Urothelium cell line (cell line): ENCODE results near the gene POU6F2.

Experiments
- DNase-seq: peaks from one replicate; pipeline ENCODE4 v3.0.0; 2011; ENCODE audit warnings: low spot score, mixed read lengths
- FAIRE-seq: peaks from 2 replicates; lab custom pipeline; 2011; peaks lifted over from hg19 to GRCh38; lab: Jason Lieb, UNC

POU6F2 gene

DNA sequence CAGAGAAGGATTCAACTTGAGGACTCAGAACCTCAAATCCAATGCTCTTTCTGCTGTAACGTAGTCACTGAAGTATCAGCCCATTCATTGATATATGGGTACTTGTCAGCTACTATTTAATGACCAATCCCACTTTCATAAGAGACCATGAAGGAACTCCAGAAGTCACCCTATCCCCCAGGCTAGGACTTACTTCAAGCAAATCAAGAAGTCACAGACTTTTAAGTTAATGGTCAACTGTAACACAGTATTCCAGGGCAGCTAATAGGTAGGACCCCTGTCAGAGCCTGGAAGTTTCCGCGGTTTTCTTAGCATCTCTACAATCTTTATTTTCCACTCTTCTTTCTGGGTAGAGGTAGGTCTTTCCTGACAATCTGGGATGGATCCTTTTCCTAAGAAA lies 269.9 kb downstream of the POU6F2 start:
- FAIRE-seq (no peak), DNase-seq (no peak)

DNA sequence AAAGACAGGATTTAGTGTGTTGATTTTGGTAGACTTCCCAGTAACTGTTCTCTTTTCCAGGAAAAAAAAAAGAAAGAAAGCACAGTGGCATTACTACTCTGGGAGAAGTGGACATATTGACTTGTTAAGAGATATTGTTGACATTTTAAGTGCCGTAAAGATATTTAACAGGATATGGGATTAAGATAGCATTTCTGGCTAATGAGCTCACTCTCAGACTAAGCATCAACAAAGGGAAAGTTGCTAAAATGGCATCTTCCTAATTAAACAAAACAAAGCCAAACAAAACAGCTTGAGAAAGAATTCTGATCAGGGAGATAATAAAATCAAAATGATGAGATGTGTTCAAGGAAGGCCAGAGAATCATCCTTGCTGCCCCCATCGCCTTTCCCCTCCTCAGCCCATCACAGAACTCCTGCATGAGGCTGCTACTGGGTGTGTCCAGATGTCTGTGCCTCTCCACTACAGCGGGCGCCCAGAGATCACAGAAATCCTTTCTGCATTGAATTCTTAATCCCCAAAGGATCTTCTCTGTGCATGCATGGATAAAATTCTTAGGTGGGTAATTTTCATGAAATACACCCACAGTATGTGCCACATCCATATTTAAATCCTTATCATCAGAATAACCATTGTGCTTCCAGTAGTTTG lies 270.5 kb downstream of the POU6F2 start:
- DNase-seq = no peak
- peak; percentile 9 for FAIRE-seq

DNA sequence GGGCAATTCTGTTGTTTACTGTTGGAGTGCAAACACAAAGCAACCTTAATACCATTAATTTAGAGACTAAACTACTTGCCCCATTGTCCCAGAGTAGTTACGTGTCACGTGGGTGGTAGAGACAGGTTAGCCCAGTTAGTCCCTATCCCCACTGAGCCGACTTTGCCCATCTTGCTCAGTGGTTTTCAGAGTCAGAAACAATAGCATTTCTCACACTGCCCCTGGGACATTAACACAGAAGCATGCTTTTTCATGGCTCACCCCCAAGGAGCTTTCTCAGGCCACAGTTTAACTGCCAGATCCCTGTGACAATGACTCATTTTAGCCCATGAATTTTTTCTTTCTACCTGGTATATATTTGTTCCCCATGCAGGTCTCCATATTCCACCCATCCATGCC lies 271.0 kb downstream of the POU6F2 start:
- peak; percentile 16 for DNase-seq
- no peak for FAIRE-seq

DNA sequence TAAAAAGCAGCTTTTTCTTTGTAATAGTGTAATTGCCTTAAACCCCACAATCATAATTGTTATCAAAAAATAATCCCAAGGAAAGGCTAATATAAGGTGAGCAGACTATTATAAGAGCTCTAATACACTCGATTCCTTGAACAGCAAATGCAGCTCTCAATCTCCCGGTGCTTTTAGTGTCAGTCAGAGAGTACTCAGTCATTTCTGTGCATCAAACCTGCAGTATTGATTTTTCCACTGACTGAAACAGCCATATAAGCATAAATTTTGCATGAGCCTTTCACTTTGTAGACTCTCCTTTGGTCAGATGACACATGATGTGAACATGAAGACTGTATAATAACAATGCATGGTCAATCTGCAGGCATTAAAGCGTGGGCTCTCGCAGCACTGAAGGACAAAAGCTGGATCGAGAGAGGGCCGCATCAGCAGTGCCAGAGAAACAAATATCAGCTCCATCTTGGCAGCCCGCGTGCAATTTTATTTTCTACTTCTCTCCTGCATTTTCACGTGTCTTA lies 272.0 kb downstream of the POU6F2 start:
- FAIRE-seq (no peak), DNase-seq (no peak)

DNA sequence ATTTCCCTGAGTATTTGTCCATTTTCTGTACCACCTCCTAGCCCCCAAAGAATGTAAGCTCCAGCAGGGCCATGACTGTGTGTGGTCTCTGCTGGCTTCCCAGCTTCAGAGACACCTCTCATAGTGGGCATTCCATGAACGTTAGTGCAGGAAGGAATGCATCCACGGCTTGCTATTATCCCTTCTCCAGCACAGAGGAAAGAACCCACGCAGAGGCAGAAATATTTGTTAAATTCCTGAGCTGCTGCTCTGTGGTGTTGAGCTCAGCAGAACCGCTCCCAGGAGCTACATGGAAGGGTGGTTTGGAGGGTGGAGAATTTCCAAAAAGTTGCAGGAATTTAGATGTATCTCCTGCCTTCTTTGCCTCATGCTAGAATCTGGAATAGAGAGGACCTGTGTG lies 275.2 kb downstream of the POU6F2 start:
- DNase-seq = peak; percentile 26
- FAIRE-seq = no peak

DNA sequence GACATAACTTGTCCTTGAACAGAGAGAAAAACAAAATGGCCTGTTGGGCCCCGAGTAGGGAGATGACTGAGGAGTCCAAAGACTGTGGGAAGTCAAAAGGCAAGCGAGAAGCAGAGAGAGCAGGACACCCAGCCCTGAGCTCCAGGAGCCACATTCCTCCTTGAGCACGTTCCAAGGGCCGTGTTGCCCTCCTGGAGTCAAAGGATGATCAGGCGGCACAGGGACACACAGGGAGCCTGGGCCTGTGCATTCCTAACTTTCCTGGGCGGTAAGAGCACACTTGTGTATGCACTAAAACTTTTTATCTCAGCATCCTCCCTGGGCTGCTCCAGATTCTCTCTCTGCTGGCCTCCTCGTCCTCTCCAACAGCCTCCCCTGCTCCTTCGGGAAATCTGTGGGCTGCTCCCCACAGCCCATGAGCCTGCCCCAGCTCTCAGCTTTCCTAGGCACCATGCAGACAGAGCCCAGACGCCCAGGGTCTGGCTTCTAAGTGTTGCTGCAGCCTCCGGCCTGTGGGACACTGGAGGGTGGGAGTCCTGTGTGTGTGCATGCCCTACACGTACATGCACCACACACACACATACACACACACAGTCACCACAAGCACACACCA lies 281.8 kb downstream of the POU6F2 start:
- FAIRE-seq = no peak
- DNase-seq = no peak

DNA sequence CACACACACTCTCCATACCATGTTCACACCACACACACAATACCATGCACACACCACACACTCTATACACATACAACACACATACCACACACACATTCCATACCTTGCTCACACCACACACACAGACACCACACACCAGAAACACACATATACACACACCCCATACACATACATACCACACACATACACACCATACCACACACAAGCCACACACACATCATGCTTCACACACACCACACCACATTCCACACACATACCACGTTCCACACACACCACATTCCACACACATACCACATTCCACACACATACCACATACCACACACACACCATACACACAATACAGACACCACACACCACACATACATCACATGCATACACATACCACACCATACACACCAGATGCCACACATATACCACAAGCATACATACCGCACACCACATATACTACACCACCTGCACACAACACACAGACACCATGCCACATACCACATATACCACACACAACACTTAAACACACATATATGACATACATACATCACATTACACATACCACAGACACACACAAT lies 282.7 kb downstream of the POU6F2 start:
- FAIRE-seq (no peak), DNase-seq (no peak)

DNA sequence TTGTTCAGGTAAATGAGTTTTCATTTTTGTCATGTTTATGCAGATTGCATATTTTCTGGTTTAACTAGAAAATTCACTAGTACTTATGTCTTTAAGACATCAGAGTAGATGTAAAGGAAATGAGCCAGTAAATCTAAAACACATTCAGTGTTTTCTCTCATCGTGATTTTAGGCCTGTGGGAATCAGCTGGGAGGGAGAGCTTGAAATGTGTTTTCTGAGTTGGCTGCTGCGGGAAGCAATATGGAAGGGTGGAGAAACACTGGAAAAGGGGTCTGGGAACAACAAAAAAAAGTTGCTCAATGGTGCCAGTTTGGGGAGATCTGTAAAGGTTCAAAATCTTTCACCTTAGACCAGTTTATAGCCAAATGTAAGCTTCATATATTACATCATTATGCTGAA lies 284.1 kb downstream of the POU6F2 start:
- FAIRE-seq (no peak), DNase-seq (no peak)

DNA sequence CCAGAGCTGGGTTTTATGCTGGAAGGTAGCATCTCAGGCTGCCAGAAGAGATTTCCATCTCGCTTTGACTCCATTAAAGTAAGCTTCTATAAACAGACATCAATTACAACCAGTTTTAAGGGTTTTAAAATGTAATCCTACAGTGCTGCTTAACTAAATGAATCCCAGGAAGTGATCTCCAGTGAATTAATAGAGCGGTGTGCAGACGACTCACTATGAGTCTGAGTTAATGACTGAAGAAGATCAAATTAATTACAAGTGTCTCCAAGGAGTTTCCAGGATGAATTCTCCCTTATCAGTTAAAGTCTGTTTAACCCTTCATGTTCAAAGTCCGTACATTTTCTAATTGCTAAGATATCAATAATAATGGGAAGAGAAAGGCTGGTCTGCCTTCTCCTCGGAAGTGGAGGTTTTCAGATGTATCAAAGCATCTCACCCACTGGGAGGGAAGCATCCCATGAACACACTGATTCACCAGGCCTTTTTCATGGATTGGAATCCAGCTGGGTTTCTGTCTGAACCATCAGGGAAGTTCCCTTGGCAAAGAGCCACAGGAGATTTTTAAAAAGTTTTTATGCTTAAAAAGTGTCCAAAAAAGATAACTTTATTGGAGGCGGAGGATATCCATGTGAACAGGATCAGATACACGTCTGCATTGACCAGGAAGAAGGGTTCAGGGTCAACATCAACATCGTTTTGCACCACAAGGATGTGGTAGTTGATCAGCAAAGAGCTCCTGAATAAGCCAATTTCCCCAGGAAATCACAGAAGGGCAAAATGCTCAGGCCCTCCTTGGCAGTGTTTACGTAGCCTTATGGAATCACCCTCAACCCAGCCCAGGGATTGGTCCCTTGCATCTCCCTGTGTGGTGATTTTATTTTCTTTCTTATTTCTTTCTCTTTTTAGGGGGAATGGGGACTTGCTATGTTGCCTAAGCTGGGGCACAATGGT lies 288.2 kb downstream of the POU6F2 start:
- no peak for DNase-seq

DNA sequence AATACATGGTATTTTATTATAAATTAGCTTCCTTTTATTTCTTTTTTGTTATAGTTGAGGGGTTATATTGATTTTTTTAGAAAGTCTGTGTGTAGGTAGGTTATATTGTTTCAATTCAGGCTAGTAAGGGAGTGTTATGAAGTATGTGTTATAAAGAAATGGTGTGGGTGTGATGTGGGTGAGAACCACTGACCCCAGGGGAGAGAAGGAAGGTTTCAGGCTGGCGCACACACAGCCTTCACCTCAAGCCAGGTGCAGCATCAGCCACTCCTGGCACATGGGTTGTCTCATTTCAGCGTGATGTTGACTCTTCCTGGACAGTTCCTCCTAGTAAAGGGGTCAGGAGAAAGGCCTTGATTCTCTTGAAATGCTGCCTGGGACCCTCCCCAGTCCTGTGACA lies 291.3 kb downstream of the POU6F2 start:
- no peak for FAIRE-seq
- DNase-seq = no peak

More for the DNA sequence above, 288.2 kb downstream of the POU6F2 start:
- no peak for FAIRE-seq

DNA sequence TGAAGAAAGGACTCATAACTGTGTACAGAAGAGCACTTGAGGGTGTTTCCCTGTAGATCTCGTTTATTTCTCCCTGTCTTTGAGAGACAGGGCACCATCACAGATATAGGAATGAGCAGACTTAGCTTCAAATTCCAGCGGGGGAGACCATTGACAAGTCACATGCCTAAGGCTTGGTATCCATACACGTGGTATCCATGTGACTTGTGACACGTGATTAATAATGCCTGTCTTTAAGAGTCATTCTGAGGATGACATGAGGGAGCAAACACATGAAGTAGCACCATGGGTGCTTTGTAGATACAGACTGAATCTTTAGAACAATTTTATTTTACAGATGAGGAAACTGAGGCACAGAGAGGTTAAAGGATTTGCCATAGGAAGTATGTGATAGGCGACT lies 292.3 kb downstream of the POU6F2 start:
- no peak for FAIRE-seq

DNA sequence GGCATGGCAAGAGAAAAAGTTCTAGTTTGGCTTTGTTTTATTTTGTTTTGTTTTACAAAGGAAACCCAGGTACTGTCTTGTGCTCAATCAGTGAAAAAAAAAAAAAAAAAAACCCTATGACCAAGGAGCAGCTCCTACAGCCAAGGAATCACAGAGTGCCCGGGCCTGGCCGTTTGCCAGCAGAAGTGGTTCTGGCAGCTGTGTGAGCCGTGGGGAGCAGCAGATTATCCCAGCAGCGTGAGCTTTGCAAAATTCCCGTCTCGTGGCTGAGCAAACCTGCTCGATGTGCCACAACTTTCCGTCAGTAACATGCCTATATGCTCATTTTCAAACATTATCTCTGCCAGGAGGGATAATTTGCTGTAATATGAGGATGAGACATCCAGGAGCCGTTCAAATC lies 293.7 kb downstream of the POU6F2 start:
- peak; percentile 70 for DNase-seq

More for the DNA sequence above, 292.3 kb downstream of the POU6F2 start:
- DNase-seq = no peak

DNA sequence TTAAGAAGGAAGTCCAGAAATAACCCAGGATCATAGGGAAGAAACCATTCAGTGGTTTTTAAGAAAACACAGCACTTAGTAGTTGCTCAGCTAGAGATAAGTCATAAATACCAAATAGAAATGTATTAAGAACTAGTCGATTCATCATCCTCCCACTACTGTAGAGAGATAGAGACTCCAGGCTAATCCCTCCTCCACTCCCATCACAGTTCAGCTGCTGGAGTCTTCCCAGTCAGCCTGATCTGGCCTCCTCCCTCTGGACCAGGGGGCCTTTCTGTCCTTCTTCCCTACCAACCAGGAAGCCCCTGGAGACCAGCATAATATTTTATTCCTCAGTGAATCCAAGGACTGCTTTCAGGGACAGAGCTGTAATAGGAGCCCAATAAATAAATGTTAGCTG lies 294.4 kb downstream of the POU6F2 start:
- no peak for FAIRE-seq

More for the DNA sequence above, 293.7 kb downstream of the POU6F2 start:
- no peak for FAIRE-seq

DNA sequence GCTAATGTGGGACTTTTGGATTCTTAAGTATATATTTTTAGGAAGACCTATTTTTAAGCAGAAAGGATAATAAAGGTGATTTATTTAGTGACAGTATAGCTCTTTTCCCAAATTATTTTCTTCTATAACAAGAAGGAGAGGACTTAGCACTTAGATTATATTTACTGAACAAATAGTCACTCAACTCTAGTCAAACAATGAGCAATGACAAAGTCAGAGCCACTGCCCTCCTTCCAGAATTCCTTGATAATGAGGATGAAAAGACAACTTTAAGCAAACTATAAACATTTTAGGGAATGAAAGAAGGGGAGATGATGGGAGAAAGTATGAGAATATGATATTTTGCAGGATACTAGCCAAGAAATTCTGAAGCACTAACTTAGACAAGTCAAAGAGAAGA lies 295.0 kb downstream of the POU6F2 start:
- DNase-seq (no peak), FAIRE-seq (no peak)

More for the DNA sequence above, 294.4 kb downstream of the POU6F2 start:
- DNase-seq = no peak

DNA sequence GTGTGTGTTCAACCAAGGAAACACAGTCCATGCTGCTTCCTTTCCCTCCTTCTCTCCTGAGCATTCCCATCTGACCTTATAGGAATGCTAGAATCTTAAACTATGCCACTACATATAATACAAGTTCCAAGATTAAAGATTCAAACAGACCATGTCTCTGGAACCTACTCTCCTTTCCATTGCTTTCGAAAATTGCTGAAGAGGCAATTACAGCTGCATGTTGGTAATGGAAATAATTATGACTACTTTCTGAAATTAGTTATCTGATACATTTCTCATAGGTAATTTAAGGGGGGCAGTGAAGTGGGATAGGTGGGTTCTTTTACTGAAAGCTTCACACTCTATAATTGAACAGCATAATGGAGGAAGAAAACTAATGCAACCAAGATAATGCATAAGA lies 302.6 kb downstream of the POU6F2 start:
- DNase-seq = no peak
- FAIRE-seq = no peak

DNA sequence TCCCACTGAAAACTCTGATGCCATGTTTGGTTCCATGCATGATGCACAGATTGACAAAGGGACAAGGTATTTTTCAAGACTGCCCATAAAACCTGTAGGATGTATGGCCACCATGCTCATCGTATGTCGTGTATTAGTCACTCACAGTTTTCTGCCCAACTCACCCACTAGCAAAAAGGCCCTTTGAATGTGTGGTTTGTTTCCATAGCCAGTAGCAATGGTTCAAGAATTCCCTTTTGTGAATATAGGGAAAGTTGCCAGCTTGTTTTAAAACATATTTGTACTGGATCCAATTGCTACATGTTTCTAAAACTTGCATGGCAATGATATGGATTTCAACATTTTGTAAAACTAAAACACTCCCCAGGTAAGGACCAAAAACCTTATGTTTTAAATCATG lies 307.5 kb downstream of the POU6F2 start:
- FAIRE-seq (no peak), DNase-seq (no peak)

DNA sequence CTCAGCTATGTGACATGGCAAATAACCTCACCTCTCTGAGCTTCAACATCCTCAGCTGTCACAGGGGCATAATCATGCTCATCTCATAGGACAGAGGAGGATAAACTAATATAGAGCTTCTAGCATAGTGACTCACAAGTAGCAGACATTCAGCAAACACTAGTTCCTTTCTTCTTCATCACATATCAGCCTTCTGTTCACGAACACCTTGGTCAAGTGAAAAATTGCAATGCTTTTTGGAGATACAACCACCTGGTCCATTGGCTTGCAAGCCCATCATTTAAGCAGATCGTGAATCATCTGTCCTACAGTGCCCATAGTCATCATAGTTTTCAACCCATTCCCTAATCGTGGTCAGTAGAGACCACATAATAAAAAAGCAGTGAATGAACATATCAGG lies 310.6 kb downstream of the POU6F2 start:
- no peak for DNase-seq
- FAIRE-seq = no peak

DNA sequence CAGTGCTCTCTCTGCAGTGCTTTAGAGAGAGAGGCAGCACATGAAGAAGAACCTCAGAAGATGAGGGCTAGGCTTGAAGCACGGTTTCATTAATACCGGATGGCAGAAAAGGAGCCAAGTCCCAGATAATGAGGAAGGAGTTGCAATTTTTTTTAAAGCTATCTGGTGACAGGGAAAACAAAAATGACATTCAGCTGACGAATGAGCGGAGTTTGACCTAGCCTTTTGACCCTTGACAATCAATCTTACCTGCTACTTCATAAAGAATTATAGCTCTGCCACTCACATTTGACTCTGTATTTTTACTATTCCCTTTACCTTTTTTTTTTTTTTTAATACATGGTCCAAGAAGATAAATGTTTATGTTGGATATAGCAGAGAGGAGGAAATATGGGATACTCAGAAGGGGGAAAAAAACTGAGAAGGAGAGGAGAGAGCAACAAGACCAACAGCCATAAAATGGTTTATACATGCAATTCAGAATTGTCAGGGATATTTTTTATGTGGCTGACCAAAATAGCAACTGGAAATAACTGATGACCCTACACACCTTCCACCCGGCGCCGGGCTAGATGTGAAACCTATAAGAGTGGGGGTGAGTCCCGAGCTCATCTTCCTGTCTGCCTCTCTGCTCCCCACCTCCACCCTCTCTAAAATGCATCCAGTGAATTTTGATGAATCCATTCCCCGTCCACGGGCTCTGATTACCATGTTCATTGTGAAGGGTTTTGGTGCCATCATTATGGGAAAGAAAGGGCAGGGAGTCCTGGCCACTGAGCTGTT lies 314.1 kb downstream of the POU6F2 start:
- no peak for DNase-seq
- no peak for FAIRE-seq

DNA sequence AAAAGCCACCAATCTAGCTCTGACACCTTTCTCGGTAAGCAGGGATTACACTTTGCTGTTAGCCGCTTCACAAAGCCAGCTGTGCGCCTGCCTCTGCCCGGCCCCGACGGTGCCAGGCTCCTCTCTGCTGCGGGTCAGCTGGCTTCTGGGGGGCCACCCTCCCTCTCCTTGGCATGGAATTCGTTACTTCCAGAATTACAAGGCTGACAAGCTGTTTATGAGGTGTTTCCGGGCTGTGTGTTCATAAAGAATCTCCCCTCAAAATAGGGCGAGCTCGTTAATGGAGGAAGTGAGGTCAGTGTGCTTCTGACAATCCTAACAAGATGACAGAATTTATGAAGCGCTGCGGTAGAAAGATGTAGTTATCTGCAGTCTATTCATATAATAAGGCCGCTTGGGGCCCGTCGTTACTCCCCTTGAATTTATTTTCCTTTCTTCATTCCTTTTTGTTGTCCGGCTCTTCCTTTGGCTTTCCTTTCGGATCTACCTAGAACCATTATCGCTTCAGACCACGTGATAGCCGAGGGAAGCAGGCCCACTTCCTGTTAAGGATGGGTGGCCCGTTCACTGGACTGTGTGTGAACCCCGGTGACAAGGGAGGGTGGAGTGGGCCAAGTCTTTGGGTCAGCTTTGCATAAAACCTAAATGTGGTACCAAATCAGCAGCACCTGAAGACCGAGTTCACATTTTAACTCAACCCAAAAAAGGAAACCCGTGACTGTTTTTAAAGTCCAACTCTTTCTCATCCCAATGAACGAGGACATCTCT lies 315.5 kb downstream of the POU6F2 start:
- DNase-seq = no peak
- FAIRE-seq = no peak

DNA sequence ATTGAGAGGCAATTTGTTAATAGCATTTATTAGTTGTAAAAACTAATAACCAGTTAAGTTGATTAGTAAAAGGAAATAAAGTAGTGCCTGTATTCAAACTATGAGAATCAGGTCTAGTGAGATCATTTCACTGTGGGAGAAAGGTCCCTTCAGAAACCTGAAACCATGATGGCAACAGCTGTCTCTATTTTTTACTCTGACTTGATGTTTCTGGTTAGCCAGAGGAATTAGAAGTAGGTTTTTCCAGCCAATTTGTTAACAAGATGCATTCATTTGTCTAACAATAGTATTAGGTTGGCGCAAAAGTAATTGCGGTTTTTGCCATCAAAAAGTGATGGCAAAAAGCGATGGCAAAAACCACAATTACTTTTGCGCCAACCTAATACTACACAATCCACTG lies 316.3 kb downstream of the POU6F2 start:
- DNase-seq (no peak), FAIRE-seq (no peak)
